Gastrocnemius medialis (tissue), 4 donors: Measurements from ENCODE around the gene RNU2-1.

Experiments used
- POLR2A ChIP-seq, 2 donors: fragments of 450-650 bp; IDR thresholded peaks; one replicate each; pipeline ENCODE4 v1.6.1; 2017; ENCODE audit warnings: antibody characterized with exemption in 2 of 2, mild to moderate bottlenecking in 2 of 2, moderate library complexity in 2 of 2
- TF ChIP-seq, protein P1 (sequence below), 5 experiments: fragments of 450-650 bp in 3 of 5; fragments of 200-600 bp in 2 of 5; sonication (generic) in 2 of 5; IDR thresholded peaks in 4 of 5; conservative IDR thresholded peaks in 1 of 5; 1 replicate in 4 of 5; 2 replicates in 1 of 5; pipeline ENCODE4 v1.5.1; 2016 to 2019; ENCODE audit warnings: antibody characterized with exemption in 5 of 5, mild to moderate bottlenecking in 3 of 5, moderate library complexity in 3 of 5

GRCh38 chr17:43220511-43221125, 13.2 kb downstream of the RNU2-1 start:
- TF ChIP-seq, protein P1, sequence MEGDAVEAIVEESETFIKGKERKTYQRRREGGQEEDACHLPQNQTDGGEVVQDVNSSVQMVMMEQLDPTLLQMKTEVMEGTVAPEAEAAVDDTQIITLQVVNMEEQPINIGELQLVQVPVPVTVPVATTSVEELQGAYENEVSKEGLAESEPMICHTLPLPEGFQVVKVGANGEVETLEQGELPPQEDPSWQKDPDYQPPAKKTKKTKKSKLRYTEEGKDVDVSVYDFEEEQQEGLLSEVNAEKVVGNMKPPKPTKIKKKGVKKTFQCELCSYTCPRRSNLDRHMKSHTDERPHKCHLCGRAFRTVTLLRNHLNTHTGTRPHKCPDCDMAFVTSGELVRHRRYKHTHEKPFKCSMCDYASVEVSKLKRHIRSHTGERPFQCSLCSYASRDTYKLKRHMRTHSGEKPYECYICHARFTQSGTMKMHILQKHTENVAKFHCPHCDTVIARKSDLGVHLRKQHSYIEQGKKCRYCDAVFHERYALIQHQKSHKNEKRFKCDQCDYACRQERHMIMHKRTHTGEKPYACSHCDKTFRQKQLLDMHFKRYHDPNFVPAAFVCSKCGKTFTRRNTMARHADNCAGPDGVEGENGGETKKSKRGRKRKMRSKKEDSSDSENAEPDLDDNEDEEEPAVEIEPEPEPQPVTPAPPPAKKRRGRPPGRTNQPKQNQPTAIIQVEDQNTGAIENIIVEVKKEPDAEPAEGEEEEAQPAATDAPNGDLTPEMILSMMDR (IDR thresholded peaks at IDR 0.05 in 4 of 5, conservative IDR thresholded peaks at IDR 0.05 in 1 of 5), result no peak
- TF ChIP-seq POLR2A (IDR thresholded peaks at IDR 0.05), result no peak
